ENCODE data around the gene TIMP4.
A peak's percentile ranks its signal among the peaks of the same experiment; 100 is the strongest.

The TIMP4 gene

GRCh38 chr3:12185172-12185710 lies 26.5 kb upstream of the TIMP4 start:
- no peak for DNase-seq (ENCODE audit: low spot score)

DNA sequence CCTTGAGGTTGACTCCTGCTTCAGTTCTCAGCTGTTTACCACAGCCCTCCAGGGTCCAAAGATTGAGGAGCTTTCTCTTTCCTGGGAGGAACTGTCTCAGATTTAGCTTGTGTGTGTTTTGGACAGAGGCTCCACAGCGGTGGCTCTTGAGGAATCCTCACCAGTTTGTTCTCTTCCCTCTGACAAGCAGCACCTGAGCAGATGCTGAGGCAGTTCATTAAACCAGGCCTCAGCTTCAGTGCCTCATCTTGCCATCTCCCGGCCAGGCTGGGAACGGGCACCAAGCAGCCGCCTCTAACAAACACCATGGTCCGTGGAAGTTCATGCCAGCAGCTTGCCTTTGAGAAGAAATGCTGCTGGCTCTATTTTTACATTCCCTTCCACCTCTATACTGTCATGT lies 25.8 kb upstream of the TIMP4 start:
- DNase-seq (ENCODE audit: low spot score), result no peak

- no peak for DNase-seq (ENCODE audit: low spot score)
These were observed 24.2 kb upstream of the TIMP4 start for GRCh38 chr3:12182687-12183441.

- no peak for DNase-seq (ENCODE audit: low spot score)
These were observed 23.1 kb upstream of the TIMP4 start for GRCh38 chr3:12181806-12182205.

DNA sequence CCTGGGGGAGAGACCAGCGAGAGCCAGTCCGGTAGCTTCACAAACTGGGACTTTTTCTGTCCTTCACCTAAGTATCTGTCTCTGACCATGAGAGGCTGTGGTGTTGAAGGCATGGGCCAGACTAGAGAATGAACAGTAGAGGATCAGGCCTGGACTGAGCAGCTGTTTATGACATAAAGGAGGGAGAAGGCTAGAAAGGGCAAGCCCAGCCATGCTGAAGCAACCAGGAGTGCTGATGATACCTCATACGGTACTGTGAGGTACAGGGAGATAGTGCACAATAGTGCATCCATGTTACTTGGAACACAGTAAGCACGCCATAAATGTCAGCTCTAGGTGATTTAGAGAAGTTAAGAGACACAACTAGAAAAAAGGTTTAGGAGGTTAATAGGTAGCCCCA lies 22.6 kb upstream of the TIMP4 start:
- no peak for DNase-seq (ENCODE audit: low spot score)

DNA sequence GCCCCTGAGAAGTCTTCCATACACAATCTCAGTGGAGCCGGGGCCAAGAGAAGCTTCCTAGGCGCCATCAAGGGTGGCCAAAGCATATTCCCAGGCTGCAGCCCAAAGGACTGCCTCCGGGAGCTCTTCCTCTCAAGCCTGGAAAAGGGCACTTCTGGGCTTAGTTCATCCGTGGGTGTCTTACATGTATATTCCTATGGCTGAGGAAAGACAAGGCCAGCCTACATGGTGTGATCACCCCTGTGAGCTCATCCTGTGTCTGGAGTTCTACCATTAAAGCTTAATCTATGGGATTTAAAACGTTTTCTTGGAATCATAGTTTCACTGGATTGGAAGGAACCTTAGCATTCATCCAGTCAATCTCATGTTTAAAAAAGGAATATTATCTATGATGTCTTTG lies 21.9 kb upstream of the TIMP4 start:
- no peak for DNase-seq (ENCODE audit: low spot score)

DNA sequence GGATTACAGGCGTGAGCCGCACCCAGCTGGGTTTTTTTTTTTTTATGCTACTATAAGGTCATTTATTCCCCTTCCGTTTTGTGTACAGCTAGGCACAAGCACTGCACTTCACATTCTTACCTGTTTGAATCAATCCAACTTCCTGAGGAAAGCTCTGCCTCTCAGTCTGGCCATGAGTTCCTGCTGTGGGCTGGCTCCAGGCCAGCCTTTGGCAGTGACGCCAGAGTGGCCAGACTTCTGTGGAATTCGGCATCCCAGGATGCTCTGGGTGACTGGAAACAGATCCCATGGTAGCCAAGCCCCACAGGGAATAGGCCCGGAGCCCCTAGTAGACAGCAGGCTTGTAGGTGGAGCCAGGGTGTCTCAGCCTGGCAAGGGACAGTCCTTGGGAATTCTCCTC lies 21.5 kb upstream of the TIMP4 start:
- no peak for DNase-seq (ENCODE audit: low spot score)

GRCh38 chr3:12179441-12179840 lies 20.7 kb upstream of the TIMP4 start:
- no peak for DNase-seq (ENCODE audit: low spot score)

DNA sequence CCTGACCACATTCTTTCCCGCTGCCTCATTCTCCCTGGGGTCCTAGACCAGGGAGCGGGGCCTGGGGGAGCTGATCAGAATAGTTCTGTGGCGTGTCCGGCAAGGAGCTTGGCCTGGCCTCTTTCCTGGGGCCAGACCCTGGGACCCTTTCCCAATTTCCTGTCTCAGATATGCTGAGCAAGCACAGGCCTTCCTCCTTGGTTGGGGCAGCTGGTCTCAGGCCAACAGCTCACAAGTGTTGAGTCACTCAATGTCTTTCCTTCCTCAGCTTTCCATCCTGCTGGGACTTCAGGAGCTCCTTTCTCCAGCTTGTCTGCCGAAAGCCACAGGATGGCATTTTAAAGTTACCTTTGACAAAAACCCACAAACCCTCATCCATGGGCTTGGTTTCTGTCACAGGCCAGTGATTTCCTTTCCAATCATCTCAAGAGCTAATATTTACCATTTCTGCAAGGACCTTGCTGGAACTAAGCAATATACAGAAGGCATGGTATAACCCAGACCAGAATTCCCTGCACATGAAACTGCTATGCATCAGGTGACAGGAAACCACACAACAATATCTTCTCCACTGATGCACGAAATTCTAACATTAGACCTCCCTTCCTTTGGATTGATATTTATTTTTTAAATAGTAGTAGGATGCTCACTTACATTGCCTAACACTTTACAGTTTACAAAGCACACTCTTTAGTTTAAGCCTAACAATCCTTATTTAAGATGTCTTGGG lies 19.5 kb upstream of the TIMP4 start:
- no peak for DNase-seq (ENCODE audit: low spot score)

DNA sequence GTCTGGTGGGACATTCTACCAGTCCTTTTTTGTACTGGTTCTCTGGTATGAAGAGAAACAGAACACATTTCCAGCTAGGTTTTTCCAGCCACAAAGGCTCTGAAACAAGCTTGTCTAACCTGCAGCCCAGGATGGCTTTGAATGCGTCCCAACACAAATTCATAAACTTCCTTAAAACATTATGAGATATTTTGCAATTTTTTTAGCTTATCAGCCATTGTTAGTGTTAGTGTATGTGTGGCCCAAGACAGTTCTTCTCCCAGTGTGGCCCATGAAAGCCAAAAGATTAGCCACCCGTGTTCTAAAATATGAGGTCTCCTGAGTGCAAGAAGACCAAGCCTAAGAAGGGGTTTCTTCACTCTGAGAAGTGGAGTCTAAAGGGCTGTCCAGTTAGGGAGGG lies 18.4 kb upstream of the TIMP4 start:
- DNase-seq (ENCODE audit: low spot score), result no peak

DNA sequence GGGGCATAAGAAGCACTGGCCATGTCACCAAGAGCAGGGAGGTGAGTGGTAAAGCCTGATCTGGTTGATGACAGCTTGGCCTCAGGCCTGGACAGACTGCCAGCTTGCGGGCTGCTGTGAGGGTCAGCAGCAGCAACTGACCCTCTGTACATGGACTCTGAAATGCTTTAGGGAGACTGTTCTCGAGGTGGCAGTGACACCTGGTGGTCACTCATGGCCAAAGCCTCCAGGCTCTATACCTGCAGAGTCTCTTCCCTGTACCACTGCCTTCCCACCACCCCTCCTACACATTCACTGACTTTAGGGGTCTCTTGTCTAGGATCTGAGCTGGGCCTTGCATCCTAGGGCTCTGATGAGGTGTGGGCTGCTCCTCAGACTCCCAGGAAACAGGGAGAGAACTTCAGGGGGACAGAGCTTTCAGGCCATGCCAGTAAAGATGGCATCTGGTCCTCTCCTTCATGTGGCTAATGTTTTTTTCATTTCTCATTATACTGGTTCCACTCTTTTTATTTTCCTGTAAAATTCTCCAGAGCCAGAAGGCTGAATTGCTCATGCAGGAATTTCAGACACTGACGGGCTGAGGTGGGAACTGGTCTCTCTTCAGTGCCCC lies 17.2 kb upstream of the TIMP4 start:
- peak; percentile 88 for DNase-seq (ENCODE audit: low spot score)

GRCh38 chr3:12175137-12175593 lies 16.5 kb upstream of the TIMP4 start:
- DNase-seq (ENCODE audit: low spot score), result no peak

DNA sequence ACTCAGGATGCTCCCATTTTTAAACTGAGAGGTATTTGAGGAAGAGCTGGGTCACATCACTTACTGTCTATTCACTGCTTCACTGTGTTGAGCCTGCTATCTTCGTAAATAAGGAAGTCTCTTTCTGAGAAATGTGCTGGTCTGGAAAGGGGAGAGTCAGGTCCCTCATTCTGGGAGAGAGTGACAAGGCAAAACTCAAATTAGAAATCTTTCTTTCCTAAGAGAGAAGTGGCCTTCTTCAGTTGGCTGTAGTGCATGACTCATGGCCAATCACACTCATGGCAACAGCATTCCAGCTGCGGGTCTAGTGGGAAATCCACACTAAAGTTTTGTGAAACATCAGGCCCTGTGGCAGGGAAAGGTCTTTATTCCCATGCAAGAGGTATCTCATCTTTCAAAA lies 11.5 kb upstream of the TIMP4 start:
- no peak for DNase-seq (ENCODE audit: low spot score)

DNA sequence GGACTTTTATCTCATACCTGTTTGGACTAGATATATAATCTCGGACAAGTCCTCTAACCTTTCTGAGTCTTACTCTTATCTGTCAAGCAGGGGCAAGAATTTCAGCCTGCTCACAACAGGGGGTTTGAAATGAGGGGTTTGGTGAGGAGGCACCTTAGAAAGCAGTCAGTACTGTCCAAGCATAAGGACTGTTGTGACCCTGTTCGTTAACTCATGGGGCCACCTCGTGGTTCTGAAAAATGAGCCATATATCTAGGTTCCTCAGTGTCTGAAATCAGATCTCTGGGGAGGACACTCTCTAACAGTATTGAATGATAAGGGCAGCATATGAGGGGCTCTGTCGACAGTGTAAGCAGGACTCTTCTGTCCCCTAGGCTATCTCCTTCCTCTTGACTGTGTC lies 7.2 kb upstream of the TIMP4 start:
- DNase-seq (ENCODE audit: low spot score), result no peak

GRCh38 chr3:12159227-12159601 lies 502 bp upstream of the TIMP4 start:
- DNase-seq (ENCODE audit: low spot score), result no peak

GRCh38 chr3:12157026-12157425 lies 1.7 kb downstream of the TIMP4 start:
- no peak for DNase-seq (ENCODE audit: low spot score)

GRCh38 chr3:12155828-12156227 lies 2.9 kb downstream of the TIMP4 start:
- peak; percentile 36 for DNase-seq (ENCODE audit: low spot score)

DNA sequence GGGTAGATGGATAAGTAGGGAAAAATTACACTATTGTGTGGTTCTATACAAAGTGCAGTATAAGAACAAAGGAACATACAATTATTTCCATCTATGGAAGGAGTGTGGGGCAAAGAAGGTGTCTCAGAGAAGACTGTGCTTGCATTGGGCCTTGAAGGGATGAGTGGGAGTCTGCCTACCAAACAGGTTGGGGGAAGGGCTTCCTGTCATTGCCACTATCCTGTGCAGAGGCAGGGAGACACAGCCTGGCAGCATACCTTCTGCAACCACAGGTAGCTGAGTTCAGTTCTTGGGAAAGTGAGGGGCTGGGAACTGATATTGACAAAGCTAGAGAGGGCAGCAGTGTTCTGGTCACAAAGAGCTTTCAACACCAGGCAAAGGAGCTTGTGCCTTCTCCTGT lies 3.4 kb downstream of the TIMP4 start:
- no peak for DNase-seq (ENCODE audit: low spot score)

DNA sequence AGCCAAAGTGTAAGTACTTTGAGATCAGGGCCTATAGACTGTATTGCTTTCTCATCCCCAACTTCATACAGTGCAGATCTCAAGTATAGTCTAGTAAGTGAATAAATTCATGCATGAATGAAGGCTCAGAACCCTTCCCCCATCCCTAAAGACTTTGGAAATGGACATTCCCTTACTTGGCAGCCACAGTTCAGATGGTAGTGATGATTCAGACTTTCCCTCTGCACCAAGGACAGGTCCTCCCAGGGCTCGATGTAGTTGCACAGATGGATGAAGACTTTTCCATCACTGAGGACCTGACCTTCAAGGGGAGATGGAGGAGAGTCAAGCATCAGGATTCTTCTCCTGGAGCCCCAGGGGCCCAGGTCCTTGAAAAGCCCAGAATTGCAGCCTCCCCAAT lies 4.6 kb downstream of the TIMP4 start:
- no peak for DNase-seq (ENCODE audit: low spot score)

GRCh38 chr3:12150112-12150511 lies 8.6 kb downstream of the TIMP4 start:
- no peak for DNase-seq (ENCODE audit: low spot score)

- DNase-seq (ENCODE audit: low spot score), result no peak
These were observed 9.7 kb downstream of the TIMP4 start for GRCh38 chr3:12149029-12149428.

- no peak for DNase-seq (ENCODE audit: low spot score)
These were observed 10.3 kb downstream of the TIMP4 start for GRCh38 chr3:12148183-12148940.
